GM18502 (cell line): ENCODE data around the gene WFDC12.
"Not testable (repeated sequence)": the region's sequence is repeated elsewhere in the genome, so short reads cannot be mapped to it uniquely, and the experiment has no call there.

Experiments used
- ATAC-seq: cut with Tn5 transposase; IDR thresholded peaks from one replicate; pipeline ENCODE4 v1.9.1; 2021; ENCODE audit warnings: mild to moderate bottlenecking; ENCODE audit not compliant: unreplicated experiment, poor library complexity

The WFDC12 gene, protein sequence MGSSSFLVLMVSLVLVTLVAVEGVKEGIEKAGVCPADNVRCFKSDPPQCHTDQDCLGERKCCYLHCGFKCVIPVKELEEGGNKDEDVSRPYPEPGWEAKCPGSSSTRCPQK

DNA sequence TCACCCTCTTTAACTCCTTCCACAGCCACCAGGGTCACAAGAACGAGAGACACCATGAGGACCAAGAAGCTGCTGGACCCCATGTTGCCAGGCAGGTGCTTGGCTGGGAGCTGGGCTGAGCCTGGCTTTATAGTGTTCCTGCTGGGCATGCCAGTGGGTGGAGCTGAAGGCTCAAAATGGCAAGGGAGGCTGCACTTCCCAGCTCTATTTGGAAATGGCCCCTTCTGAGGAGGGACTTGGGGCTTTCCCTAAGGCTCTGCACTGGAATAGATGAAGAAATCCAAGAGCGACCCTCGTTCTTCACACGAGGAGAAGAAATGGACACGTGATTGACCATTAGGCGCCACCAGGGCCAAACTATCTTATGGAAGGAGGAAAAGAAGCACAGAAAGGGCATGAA is at the start of gene WFDC12:
WFDC12 (minus strand) TSS at position 101 of the 400 bp plus-strand sequence; CDS start at position 83, 18 bp downstream.
- no peak for ATAC-seq

DNA sequence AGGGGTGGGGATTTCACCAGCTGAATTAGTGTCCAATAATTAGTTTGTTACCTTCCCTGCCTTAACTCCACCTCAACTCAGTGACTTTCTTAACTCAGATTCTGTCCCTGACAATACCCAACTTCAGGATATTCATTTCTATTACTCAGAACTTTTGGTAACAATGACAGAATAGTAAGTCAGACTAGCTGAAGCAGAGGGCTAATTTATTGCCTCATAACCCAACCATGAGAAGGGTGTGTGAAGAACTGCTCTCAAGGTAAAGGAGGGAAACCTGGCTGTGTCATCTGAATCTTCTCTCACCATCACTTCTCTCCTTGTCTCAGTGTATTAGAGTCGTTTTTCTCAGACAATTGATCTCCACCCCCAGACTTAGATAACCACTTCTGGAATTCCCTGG is 49.3 kb upstream of the WFDC12 start:
- ATAC-seq = no peak

DNA sequence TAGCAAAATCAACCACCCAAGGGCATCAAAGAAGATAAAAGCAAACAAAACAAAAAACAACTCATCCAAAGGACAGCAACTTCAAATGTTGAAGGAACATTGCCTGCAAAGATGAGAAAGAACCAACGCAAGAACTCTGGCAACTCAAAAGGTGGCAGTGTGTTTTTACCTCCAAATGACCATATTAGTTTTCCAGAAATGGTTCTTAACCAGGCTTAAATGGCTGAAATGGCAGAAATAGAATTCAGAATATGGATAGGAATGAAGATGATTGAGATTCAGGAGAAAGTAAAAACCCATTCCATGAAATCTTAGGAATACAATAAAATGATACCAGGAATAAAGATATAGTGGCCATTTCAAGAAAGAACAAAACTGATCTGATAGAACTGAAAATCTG is 40.6 kb upstream of the WFDC12 start:
- ATAC-seq = no peak

DNA sequence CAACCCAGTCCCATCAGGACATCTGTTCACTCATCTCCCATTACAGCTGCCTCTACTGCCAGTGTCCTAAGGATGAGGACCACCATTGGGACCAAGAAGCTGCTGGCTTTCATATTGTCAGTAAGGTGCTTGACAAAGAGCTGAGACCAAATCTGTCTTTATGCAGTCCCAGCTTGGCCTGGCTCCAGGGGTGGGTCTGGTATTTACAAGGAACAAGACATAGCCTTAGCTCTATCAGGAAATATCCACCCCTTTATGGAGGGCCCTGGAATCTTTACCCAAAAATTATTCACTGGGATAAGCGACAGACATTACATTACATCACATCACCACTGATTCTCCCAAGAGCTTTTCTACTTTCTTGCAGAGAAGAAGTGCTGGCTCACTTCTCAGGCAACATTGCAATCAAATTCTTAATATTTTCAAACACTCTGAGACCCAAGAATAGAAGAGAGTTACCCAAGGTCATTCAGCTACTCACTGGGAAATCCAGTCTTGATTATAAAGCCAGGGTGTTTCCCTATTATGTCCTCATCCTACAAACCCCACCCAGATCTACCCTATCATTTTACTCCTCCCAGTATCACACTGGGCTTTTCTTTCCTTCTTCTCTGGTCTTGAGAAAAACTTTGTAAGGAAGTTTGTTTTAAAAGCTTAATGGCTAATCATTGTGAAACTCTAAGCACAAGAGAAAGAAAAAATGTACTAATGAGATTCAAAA is 39.0 kb upstream of the WFDC12 start:
- ATAC-seq = no peak

DNA sequence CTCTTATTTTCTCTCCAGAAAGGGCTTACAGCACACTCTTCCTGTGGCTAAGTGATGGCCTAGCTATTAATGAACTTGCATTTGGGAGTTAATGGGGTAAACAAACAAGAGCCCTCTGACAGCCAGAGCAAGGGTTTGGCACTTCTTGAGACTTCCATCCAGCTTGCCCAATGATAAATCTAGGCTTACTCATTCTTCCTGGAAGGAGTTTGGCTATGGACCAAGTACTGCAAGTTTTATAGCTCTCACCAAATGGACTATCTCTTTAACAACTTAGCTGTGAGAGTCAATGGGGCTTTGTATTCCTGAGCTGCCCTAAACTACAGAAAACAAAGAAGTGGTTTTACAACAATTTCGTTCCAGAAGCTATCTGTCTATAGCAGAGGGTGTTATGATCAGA is 33.7 kb upstream of the WFDC12 start:
- ATAC-seq = no peak

DNA sequence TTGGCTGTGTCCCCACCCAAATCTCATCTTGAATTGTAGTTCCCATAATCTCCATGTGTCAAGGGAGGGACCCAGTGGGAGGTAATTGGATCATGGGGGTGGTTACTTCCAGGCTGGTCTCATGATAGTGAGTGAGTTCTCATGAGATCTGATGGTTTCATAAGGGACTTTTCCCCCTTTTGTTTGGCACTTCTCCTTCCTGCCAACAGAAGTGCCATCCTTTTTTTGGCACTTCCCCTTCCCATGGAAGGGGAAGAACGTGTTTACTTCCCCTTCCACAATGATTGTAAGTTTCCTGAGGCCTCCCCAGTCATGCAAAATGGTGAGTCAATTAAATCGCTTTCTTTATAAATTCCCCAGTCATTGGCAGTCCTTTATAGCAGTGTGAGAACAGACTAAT is 32.4 kb upstream of the WFDC12 start:
- ATAC-seq = no peak

DNA sequence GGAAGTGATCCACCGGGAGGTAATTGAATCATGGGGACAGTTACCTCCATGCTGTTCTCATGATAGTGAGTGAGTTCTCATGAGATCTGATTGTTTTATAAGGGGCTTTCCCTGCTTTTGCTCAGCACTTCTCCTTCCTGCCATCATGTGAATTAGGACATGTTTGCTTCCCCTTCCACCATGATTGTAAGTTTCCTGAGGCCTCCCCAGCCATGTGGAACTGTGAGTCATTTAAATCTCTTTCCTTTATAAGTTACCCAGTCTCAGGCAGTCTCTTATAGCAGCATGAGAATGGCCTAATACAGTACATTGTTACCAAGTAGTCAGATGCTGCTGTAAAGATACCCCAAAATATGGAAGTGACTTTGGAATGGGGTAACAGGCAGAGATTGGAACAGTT is 30.5 kb upstream of the WFDC12 start:
- ATAC-seq = not testable (repeated sequence)

DNA sequence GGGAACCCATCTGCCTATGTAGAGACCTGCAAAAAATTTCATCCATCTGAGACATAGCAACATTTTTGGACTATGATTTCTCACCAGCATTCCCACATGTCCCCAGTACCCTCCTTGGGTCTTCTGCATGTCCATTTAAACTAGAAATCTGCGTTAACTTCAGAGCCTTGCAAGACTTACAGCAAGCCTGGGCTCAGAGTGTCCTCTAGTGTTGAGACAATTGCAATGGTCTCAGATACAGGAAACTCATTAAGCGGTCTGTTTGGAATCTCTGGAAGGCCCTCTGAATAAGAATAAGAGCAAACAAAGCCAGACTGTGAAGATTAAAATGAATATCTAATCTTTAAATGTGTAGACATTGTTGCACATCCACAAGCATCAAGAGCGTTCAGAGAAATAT is 29.9 kb upstream of the WFDC12 start:
- ATAC-seq = no peak

DNA sequence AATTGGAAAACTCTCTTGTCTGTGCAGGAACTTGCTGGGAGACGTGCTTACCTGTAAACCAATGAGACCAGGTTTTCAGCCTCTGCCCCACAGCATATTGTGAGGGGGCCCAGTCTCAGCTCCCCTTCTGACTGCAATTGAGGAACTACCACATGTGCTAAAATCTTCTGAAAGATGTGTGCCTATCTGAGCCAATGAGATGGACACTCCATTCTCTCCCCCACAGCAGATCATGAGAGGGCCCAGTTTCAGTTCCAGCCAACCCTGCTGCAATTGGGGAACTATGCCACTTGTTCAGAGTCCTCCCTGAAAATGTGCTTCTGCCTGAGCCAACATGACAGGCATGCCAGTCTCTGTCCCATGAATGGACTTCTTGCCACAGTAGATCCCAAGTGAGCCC is 29.5 kb upstream of the WFDC12 start:
- no peak for ATAC-seq

DNA sequence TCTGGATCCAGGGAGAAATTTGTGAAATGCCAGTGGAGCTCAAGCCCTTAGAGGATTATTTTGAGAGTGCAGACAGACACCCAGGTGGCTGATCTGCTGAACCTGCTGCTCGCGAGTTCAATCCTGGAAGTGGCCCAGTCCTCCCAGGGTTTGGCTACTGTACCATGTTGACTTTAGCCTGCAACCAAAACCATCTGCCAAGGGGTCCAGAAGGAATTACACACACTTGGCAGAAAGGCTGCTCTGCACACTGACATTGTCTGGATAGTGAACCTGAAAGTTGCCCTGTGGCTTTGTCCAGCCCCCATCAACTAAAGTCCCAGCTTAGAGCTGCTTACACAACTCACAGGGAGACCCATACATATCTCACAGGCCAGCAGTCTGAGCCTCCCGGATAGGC is 28.9 kb upstream of the WFDC12 start:
- ATAC-seq = no peak

DNA sequence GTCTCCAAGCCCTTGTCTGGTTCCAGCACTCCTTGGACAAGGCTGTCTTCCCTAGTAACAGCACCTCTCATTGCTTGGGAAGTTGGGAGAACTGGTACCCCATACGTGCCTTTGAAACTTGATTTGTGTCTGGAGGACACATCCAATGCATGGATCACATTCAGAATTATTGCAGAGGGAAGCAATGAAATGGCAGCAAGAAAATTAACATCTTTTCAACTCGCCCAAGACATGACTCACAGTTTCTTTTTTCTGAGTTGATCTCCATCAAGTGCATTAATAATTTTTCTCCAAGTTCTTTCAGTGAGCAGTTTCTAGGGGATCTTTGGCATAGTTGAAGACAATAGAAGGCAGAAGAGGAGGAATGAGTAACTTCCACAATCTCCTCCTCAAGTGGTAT is 28.1 kb upstream of the WFDC12 start:
- no peak for ATAC-seq

DNA sequence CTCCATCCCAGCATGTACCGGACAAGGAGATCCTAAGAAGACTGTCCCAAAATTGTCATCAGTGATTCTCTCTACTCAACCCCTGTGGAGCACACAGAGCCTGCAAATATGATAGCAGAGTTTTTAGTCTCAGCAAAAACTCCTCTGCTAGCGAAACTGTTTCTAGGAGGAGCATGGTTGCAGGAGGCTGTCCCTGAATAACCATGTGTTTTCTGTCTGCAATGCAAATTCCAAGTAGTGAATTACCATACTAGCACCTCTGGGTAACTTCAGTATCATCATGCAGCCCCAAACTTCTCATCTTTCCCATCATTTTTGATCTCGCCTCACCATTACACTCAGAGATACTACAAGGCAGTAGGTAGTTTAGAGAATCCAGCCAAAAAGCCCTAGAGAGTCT is 24.8 kb upstream of the WFDC12 start:
- no peak for ATAC-seq

DNA sequence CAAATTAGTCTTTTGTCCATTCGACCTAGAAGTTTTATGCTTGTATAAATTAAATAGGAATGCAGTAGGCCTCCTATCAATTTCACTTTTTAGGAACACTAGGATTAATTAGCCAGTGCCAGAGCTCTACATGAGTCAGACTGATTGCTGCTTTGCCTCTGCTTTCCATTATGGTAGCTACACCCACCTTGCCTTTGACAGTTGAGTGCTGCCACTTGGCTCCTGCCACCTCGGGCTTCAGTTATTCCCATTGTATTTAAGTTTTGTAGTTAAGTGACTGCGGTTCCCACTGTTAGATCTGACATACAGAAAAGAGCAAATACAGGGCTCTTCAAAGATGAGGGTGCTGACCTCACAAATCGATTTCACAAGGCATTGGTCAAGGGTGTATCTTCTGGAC is 16.6 kb upstream of the WFDC12 start:
- ATAC-seq = no peak

DNA sequence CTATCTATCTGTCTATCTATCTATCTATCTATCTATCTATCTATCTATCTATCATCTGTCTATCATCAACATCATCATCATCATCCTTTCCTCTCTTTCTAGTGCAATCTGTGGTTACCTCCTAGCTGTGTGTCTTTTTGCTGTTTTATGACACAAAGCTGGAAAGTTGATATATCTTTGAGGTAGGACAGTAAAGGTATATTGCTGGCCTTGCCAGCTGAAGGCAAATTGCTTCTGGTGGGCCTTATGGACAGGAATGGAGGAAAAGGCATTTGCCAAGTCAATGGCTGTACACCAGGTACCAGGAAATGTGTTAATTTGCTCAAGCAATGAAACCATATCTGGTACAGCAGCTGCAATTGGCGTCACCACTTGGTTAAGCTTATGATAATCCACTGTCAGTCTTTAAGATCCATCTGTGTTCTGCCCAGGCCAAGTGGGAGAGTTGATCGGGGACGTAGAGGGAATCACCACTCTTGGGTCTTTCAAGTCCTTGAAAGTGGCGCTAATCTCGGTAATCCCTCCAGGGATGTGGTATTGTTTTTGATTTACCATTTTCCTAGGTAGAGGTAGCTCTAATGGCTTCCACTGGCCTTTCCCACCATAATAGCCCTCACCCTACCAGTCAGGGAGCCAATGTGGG is 15.6 kb upstream of the WFDC12 start:
- not testable (repeated sequence) for ATAC-seq

DNA sequence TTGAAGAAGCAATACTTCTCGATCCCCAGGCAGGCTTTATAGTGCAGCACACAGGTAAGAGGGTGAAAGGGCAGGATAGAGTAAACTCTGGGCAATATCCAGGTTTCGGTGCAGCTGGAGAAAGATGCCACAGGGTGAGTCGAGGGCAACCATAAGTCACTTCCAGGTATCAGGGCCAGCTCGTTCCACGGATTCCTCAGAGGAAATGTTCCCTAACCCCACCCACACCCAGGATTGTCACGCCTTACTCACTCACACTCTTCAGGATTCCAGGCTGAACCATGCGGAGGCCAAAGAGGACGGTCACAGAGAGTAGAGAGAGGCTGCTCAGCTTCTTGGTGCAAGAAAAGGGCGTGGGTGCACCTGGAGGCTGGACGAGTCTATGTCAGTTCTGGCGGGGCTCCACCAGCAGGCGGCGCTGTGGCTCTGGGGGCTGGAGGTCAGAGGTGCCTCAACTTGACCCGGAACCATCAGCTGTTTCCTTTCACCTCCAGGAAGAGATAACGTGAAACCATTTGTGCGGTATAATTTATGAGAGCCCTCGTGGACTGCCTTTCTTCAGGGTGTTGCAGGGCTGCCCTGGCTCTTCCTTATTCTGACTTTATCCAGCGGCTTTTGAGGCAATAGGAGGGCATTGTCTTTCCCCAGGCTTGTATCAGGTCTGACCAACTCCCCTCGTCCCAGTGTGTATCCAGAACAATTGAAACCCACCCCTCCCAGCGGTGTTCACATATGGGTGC is 14.5 kb upstream of the WFDC12 start:
- ATAC-seq = no peak

DNA sequence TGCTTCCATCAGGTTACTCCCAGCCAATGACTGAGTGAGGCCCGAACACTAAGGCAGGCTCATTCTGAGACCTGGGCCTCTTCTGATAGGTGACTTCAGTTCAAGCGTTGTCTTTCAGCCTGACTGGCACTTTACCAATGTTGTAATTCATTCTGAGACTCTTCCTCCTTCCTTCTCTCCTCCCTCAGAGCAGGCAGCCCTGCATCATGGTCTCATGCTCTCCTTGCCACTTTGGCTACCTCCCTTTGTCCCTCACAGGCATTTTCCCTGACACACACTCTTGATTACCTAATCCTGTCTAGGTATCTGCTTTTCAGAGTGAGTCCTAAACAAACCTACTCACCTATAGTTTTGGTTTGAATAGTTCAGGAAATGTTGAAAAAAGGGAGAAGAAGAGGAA is 12.6 kb upstream of the WFDC12 start:
- ATAC-seq = no peak

DNA sequence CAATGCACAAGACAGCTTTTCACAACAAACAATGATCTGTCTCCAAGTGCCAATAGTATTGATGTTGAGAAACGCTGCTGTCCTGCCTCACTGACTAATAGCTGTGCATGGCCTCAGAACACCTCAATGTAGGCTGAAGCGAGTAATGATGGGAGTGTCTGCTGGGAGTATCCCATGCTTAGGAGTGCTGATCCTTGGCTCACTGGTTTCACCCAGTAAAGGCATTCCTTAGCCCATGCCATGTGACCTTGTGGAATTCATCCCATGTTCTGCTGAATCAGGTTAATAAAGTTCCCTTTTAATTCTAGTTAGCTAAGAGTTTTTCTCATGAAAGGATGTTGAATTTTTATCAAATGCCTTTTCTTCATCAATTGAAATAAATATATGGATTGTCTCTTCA is 3.8 kb upstream of the WFDC12 start:
- no peak for ATAC-seq

DNA sequence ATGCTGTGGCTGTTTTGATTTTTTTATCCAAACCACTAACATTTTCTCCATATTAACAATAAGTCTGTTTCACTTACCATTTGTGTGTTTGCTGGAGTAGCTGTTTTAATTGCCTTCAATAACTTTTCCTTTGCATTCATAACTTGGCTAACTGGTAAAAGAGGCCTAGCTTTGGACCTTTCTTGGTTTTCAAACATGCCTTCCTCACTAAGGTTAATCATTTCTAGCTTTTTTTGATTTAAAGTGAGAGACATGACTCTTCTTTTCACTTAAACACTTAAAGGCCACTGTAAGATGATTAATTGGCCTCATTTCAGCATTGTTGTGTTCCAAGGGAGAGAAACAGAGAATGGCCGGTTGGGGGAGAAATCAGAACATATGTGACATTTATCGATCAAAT is 2.9 kb downstream of the WFDC12 start:
- no peak for ATAC-seq

DNA sequence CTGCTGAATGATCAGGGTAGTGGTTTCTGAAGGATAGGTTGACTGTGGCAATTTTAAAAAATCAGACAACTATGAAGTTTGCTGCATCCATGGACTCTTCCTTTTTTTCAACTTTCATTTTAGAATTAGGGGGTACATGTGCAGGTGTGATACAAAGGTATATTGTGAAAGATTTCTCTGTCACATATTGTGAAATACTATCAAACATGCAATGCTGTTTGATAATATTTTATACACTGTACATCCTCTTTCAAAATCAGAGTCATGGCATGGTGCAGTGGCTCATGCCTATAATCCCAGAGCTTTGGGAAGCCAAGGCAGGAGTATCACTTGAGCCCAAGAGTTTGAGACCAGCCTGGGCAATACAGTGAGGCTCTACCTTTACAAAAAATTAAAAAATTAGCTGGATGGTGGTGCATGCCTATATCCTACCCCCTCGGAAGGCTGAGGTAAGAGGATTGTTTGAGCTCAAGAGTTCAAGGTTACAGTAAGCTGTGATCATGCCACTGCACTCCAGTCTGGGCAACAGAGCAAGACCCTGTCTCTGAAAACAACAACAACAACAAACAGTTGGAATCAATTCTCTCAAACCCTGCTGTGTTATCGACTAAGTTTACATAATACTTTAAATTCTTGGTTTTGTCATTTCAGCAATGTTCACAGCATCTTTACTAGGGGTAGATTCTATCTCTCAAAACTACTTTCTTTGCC is 4.6 kb downstream of the WFDC12 start:
- ATAC-seq = no peak

DNA sequence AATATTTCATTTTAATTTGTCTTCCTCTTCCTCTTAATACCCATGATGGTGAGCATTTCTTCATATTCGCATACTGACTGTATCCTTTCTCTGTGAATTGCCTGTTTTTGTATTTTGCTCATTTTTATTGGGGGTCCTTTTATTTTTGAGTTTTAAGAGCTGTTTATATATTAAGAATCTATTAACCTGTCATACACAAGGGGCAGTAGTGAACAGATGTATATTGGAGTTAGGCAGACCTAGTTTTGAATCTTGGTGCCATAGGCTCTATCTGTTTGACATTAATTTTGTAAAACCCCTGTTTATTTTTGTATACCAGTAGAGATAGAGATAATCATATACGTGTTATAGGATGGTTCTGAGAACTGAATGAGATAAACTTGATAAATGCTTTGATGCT is 6.2 kb downstream of the WFDC12 start:
- ATAC-seq = no peak

DNA sequence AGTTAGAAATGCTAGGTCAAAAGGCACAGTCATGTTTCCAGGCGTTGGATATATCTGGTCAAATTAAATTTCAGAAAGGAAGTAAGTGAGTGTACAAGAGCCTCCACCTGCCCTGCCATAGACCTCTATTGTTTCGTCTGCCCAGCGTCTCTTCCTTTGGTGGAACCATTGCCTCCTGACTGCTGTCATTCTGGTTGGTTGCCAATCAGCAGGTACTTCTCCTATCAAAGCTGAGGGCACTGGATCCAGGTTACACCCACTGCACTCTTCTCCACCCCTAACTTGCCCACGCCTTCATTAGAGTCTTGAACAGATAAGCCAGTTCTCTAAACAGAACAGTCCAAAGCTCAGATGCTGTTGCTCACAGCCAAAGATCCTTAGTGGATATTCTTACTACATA is 6.7 kb downstream of the WFDC12 start:
- no peak for ATAC-seq
